Mucosa of descending colon (tissue), 3 donors: ENCODE measurements around the gene SF3B5. TPM values are rescaled to one million over a fixed set of nuclear protein-coding genes. Genes with fewer than 3 reads are reported as not detected.
A peak's percentile ranks its signal among the peaks of the same experiment; 100 is the strongest.
"Not testable (repeated sequence)": the region's sequence is repeated elsewhere in the genome, so short reads cannot be mapped to it uniquely, and the experiment has no call there.

ENCODE experiments used
- ATAC-seq: fragments of 200-7000 bp; cut with Tn5 transposase; one replicate; pipeline ENCODE4 v1.9.1; 2020; ENCODE audit warnings: mild to moderate bottlenecking, moderate library complexity
- DNase-seq, 3 donors: peaks; one replicate each; pipeline ENCODE4 v3.0.0-alpha.2; 2020
- H3K36me3 ChIP-seq: fragments of 200-600 bp; one replicate; pipeline ENCODE4 v1.8.0; 2021; ENCODE audit warnings: low read depth, mild to moderate bottlenecking
- H3K4me1 ChIP-seq: fragments of 200-600 bp; one replicate; pipeline ENCODE4 v1.8.0; 2021; ENCODE audit warnings: low read depth, mild to moderate bottlenecking
- H3K4me3 ChIP-seq: fragments of 200-600 bp; one replicate; pipeline ENCODE4 v1.8.0; 2021; ENCODE audit warnings: mild to moderate bottlenecking
- H3K9me3 ChIP-seq: fragments of 200-600 bp; one replicate; pipeline ENCODE4 v1.8.0; 2021; ENCODE audit warnings: mild to moderate bottlenecking
- intact Hi-C, 2 donors: fragments of 100-400 bp; cut with DNase I in 1 of 2; cut with micrococcal nuclease in 1 of 2; formaldehyde crosslinking; loops; one replicate each; pipeline versions ENCODE4 v1.11.0 to v1.11.1; 2022; cut with DNase I, micrococcal nuclease
- total RNA-seq, 3 donors: library from RNA; stranded (reverse); fragmentation: NEBNext Ultra II Directional in 2 of 3; extraction: Animal tissue kit (Norgen Biotek cat#: 25700) in 2 of 3; gene quantifications; one replicate each; pipeline versions ENCODE4 v1.2.1 to v1.2.4, GENCODE V29; 2021 to 2023
- TF ChIP-seq, protein P1 (sequence below): fragments of 200-600 bp; IDR thresholded peaks from one replicate; pipeline ENCODE4 v1.8.0; 2022; ENCODE audit warnings: antibody characterized with exemption, mild to moderate bottlenecking
- donor health status: DM: no; HTN: no; CAD: no; lungs with moderate emphysema.
- donor health status: DM: no; HTN: no; CAD: no.
- donor health status: DM: no; HTN: yes; CAD: no.

The SF3B5 gene
- total RNA-seq, 3 donors from 2014 or later: 104 to 172 (median 140) TPM

GRCh38 chr6:144090384-144090783 lies 5.0 kb downstream of the SF3B5 start:
- TF ChIP-seq, protein P1, sequence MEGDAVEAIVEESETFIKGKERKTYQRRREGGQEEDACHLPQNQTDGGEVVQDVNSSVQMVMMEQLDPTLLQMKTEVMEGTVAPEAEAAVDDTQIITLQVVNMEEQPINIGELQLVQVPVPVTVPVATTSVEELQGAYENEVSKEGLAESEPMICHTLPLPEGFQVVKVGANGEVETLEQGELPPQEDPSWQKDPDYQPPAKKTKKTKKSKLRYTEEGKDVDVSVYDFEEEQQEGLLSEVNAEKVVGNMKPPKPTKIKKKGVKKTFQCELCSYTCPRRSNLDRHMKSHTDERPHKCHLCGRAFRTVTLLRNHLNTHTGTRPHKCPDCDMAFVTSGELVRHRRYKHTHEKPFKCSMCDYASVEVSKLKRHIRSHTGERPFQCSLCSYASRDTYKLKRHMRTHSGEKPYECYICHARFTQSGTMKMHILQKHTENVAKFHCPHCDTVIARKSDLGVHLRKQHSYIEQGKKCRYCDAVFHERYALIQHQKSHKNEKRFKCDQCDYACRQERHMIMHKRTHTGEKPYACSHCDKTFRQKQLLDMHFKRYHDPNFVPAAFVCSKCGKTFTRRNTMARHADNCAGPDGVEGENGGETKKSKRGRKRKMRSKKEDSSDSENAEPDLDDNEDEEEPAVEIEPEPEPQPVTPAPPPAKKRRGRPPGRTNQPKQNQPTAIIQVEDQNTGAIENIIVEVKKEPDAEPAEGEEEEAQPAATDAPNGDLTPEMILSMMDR: no peak
- H3K4me3 ChIP-seq: no peak overlapping the region
- DNase-seq (no peak), ATAC-seq (no peak)
- peaks cover 6% of the 10 kb centered on the region for H3K4me1 ChIP-seq
- H3K36me3 ChIP-seq: no peaks in the 10 kb centered on the region
- intact Hi-C loops: no loop called here
- H3K9me3 ChIP-seq: no peaks in the 10 kb centered on the region

DNA sequence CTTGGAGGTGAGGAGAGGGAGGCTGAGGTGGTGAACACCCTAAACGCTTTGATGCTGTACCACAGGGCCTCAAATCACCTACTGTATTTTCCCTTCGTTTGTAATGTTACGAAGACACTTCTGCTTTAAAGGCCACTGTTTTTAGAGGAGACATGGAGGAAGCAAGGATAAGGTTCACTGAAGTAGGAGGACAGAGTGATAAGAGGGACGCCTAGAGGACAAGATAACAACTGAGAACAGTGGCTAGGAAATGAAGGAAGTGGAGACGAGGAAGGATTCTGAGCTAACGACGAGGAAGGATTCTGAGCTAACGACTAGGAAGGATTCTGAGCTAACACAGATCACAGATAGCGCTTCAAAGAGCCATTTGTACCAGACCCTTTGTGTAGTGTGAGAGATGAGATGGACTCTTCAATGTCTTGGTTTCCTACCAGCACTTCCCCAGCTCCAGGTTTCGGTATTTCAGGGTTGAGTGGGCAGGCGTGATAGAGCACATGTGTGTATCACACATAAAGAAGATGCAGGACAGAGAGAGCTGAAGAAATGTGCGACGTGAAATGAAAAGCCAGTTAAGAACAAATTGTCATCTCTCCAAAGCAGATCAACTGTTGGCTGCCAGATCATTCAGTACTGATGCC lies 7.5 kb downstream of the SF3B5 start:
- no peak for DNase-seq
- H3K9me3 ChIP-seq: no peaks in the 10 kb centered on the region
- H3K4me1 ChIP-seq: no peaks in the 10 kb centered on the region
- H3K4me3 ChIP-seq: no peak overlapping the region
- peak; percentile 81 for ATAC-seq
- no peaks in the 10 kb centered on the region for H3K36me3 ChIP-seq
- intact Hi-C loops: loop anchor here in 1 of 2 donors (5.0 kb wide), 1 partner anchor 411 kb away; the partner anchor contains the start of gene PHACTR2
- TF ChIP-seq, protein P1: no peak

DNA sequence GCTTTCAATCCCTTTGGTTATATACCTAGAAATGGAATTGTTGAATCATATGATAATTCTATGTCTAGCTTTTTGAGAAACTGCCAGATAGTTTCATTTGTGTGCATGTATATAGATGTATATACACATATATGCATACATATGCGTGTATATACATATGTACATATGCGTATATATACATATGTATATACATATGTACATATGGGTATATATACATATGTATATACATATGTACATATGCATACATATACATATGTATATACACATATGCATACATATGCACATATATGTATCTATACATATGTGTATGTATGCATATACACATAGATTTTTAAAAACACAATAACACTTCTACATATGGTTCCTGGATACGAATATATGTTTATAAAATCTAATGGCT lies 8.4 kb downstream of the SF3B5 start:
- ATAC-seq: no peak
- intact Hi-C loops: loop anchor here in 1 of 2 donors (5.0 kb wide), 1 partner anchor 410 kb away; the partner anchor contains the start of gene PHACTR2
- no peaks in the 10 kb centered on the region for H3K9me3 ChIP-seq

GRCh38 chr6:144083172-144083571 lies 12.2 kb downstream of the SF3B5 start:
- no peak for ATAC-seq
- H3K4me1 ChIP-seq: no peaks in the 10 kb centered on the region
- H3K4me3 ChIP-seq: no peak overlapping the region
- H3K36me3 ChIP-seq: no peaks in the 10 kb centered on the region
- intact Hi-C loops: no loop called here
- no peak for DNase-seq
- TF ChIP-seq, protein P1: no peak
- H3K9me3 ChIP-seq: no peaks in the 10 kb centered on the region

More for the DNA sequence above, 8.4 kb downstream of the SF3B5 start:
- no peaks in the 10 kb centered on the region for H3K36me3 ChIP-seq
- DNase-seq: no peak
- H3K4me3 ChIP-seq: no peak overlapping the region
- H3K4me1 ChIP-seq: no peaks in the 10 kb centered on the region
- TF ChIP-seq, protein P1: no peak

- H3K36me3 ChIP-seq, H3K4me3 ChIP-seq, intact Hi-C loops, H3K9me3 ChIP-seq, ATAC-seq, H3K4me1 ChIP-seq, DNase-seq: not testable (repeated sequence)
Observed at GRCh38 chr6:144082412-144082811, 13.0 kb downstream of the SF3B5 start.

DNA sequence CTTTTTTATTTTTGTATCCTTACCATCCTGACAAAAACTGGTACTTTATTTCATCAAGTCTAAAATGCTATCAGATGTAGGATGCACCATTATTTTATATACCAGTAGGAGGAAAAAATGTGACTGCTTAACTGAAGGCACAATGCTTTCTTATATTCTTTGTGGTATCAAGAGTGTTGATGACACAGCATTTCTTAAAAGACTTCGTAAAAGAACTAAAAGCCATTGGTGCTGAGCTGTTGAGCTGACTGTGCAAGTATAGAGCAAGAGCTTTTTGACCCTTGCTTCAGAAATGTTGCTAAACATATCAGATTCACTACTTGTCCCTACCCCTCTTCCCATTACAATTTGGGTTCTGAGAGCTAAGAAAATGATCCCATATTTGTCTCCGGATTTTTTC lies 17.5 kb downstream of the SF3B5 start:
- ATAC-seq: no peak
- TF ChIP-seq, protein P1: no peak
- intact Hi-C loops: no loop called here
- Histone ChIP-seq H3K4me1 (no peaks in the 10 kb centered on the region), H3K4me3 (no peak overlapping the region), H3K9me3 (no peaks in the 10 kb centered on the region), H3K36me3 (no peaks in the 10 kb centered on the region)
- no peak for DNase-seq
